ENCODE data around the gene PLEKHA6.

Gene PLEKHA6

DNA sequence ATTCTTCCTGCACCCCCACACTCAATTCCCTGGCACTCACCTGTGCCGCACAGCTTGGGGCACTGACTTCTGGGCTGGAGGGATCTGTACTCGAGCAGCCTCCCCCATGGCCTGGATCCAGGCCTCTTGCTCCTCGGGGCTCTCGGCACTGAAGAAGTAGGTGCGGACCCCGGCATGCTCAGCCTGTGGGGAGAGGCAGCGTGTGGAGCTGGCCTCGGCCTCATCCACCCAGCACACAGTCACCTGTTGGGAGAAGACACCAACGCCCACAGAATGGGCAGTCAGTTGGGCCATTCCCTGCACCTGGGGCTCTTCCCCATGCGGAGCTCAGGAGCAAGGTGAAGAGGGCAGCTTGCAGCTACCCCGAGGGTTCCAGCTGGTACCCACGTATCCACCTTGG is 98.5 kb downstream of the PLEKHA6 start:
- H3K4me2 ChIP-seq (ENCODE audit: low read depth, low read length) = no peak overlapping the region
- H3K79me2 ChIP-seq (ENCODE audit: low read length) = no peaks in the 10 kb centered on the region
- no peak overlapping the region for H2AFZ ChIP-seq (ENCODE audit: low read length)
- no peaks in the 10 kb centered on the region for H3F3A ChIP-seq (ENCODE audit: insufficient read depth, low read length)
- H3K9me3 ChIP-seq (replicated peaks; ENCODE audit: insufficient read depth, low read length) = no peaks in the 10 kb centered on the region
- no peak overlapping the region for H3K4me3 ChIP-seq (ENCODE audit: low read length)
- no peaks in the 10 kb centered on the region for H3K4me1 ChIP-seq (ENCODE audit: low read length)
- H3K27me3 ChIP-seq (replicated peaks; ENCODE audit: insufficient read depth, low read length) = no peaks in the 10 kb centered on the region
- H3K27ac ChIP-seq (ENCODE audit: low read length) = no peak overlapping the region
- no peak for DNase-seq
- H3K9me2 ChIP-seq (replicated peaks; ENCODE audit: insufficient read depth, low read length) = no peaks in the 10 kb centered on the region
- TF ChIP-seq EZH2phosphoT487 (IDR thresholded peaks at IDR 0.05; ENCODE audit: low read length) (no peak), CTCF (IDR thresholded peaks at IDR 0.05; ENCODE audit: low read length) (no peak), EZH2 (optimal IDR thresholded peaks at IDR 0.05; ENCODE audit: low read depth, low read length) (no peak)
- H3K9ac ChIP-seq (ENCODE audit: low read length) = no peak overlapping the region
- no peaks in the 10 kb centered on the region for H4K20me1 ChIP-seq (ENCODE audit: insufficient read depth, low read length)
- no peaks in the 10 kb centered on the region for H3K36me3 ChIP-seq (replicated peaks; ENCODE audit: insufficient read depth, low read length)

- Histone ChIP-seq H3K4me3 (ENCODE audit: low read length) (no peak overlapping the region), H3K79me2 (ENCODE audit: low read length) (no peaks in the 10 kb centered on the region), H2AFZ (ENCODE audit: low read length) (no peak overlapping the region), H3K36me3 (replicated peaks; ENCODE audit: insufficient read depth, low read length) (no peaks in the 10 kb centered on the region), H3K9me3 (replicated peaks; ENCODE audit: insufficient read depth, low read length) (no peaks in the 10 kb centered on the region), H3K27ac (ENCODE audit: low read length) (no peak overlapping the region), H4K20me1 (ENCODE audit: insufficient read depth, low read length) (no peaks in the 10 kb centered on the region), H3K4me2 (ENCODE audit: low read depth, low read length) (no peak overlapping the region), H3F3A (ENCODE audit: insufficient read depth, low read length) (no peaks in the 10 kb centered on the region), H3K9me2 (replicated peaks; ENCODE audit: insufficient read depth, low read length) (no peaks in the 10 kb centered on the region), H3K27me3 (replicated peaks; ENCODE audit: insufficient read depth, low read length) (no peaks in the 10 kb centered on the region), H3K9ac (ENCODE audit: low read length) (no peak overlapping the region), H3K4me1 (ENCODE audit: low read length) (no peaks in the 10 kb centered on the region)
- no peak for DNase-seq
- TF ChIP-seq EZH2phosphoT487 (IDR thresholded peaks at IDR 0.05; ENCODE audit: low read length) = no peak
- no peak for TF ChIP-seq EZH2 (optimal IDR thresholded peaks at IDR 0.05; ENCODE audit: low read depth, low read length)
- TF ChIP-seq CTCF (IDR thresholded peaks at IDR 0.05; ENCODE audit: low read length) = no peak
These were observed 99.0 kb downstream of the PLEKHA6 start for GRCh38 chr1:204260601-204261197.

DNA sequence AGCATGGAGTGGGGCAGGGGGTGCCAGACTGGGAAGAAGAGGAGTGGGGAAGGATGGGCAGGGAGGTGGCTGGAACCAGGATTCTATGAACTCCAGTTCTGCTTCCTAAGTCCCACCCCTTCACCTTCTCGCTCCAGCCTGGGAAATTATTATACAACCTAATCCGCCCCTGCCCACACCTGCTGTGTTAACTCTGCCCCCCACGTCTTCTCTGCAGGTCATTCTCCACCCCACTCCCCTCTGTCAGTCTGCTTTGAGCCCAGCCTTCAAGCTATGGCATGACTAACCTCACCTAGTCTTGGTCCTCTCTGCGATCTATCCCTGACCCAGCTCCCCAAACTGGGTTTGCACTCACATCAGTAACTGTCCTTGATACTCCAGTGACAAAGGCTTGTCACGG is 99.9 kb downstream of the PLEKHA6 start:
- no peaks in the 10 kb centered on the region for H4K20me1 ChIP-seq (ENCODE audit: insufficient read depth, low read length)
- no peak overlapping the region for H2AFZ ChIP-seq (ENCODE audit: low read length)
- no peak for DNase-seq
- no peak overlapping the region for H3K4me3 ChIP-seq (ENCODE audit: low read length)
- H3K9ac ChIP-seq (ENCODE audit: low read length) = no peak overlapping the region
- no peaks in the 10 kb centered on the region for H3K4me1 ChIP-seq (ENCODE audit: low read length)
- H3K4me2 ChIP-seq (ENCODE audit: low read depth, low read length) = no peak overlapping the region
- TF ChIP-seq EZH2 (optimal IDR thresholded peaks at IDR 0.05; ENCODE audit: low read depth, low read length) = no peak
- no peak for TF ChIP-seq CTCF (IDR thresholded peaks at IDR 0.05; ENCODE audit: low read length)
- TF ChIP-seq EZH2phosphoT487 (IDR thresholded peaks at IDR 0.05; ENCODE audit: low read length) = no peak
- no peaks in the 10 kb centered on the region for H3F3A ChIP-seq (ENCODE audit: insufficient read depth, low read length)
- no peaks in the 10 kb centered on the region for H3K36me3 ChIP-seq (replicated peaks; ENCODE audit: insufficient read depth, low read length)
- H3K27ac ChIP-seq (ENCODE audit: low read length) = no peak overlapping the region
- no peaks in the 10 kb centered on the region for H3K27me3 ChIP-seq (replicated peaks; ENCODE audit: insufficient read depth, low read length)
- no peaks in the 10 kb centered on the region for H3K9me2 ChIP-seq (replicated peaks; ENCODE audit: insufficient read depth, low read length)
- H3K9me3 ChIP-seq (replicated peaks; ENCODE audit: insufficient read depth, low read length) = no peaks in the 10 kb centered on the region
- H3K79me2 ChIP-seq (ENCODE audit: low read length) = no peaks in the 10 kb centered on the region

All from MM.1S (cell line).